WTC11 (cell line): ENCODE data around the gene MYO7B. TPM values are rescaled to one million over a fixed set of nuclear protein-coding genes. Genes with fewer than 3 reads are reported as not detected.

Experiments
- ATAC-seq: fragments of 200-7000 bp; cut with Tn5 transposase; 2 replicates; pipeline ENCODE4 v1.10.0; 2021; ENCODE audit warnings: mild to moderate bottlenecking, moderate library complexity
- CTCF ChIA-PET: fragments of 300-600 bp; sonication (Branson Sonifier 250); formaldehyde crosslinking; loops from one replicate; lab custom pipeline; 2021; ENCODE audit warnings: antibody characterized with exemption; lab: Charles Lee
- POLR2A ChIA-PET: fragments of 350-600 bp; sonication (Branson Sonifier 250); formaldehyde crosslinking; loops from one replicate; lab custom pipeline; 2021; ENCODE audit warnings: antibody characterized with exemption; lab: Charles Lee
- DNase-seq: peaks from one replicate; pipeline ENCODE4 v3.0.0; 2021; ENCODE audit warnings: low spot score
- H3K27ac Mint-ChIP-seq: 2 replicates; pipeline ENCODE4 v1.8.0; 2021; ENCODE audit warnings: mixed read lengths
- H3K27me3 Mint-ChIP-seq: 2 replicates; pipeline ENCODE4 v1.8.0; 2021; ENCODE audit warnings: low read depth, mild to moderate bottlenecking, moderate library complexity, mixed read lengths
- H3K36me3 Mint-ChIP-seq: 2 replicates; pipeline ENCODE4 v1.8.0; 2021; ENCODE audit warnings: mixed read lengths
- H3K4me1 Mint-ChIP-seq: 2 replicates; pipeline ENCODE4 v1.8.0; 2022; ENCODE audit warnings: mixed read lengths
- H3K4me3 Mint-ChIP-seq: 2 replicates; pipeline ENCODE4 v1.8.0; 2021; ENCODE audit warnings: mild to moderate bottlenecking, moderate library complexity, mixed read lengths
- H3K9me3 Mint-ChIP-seq: 2 replicates; pipeline ENCODE4 v1.8.0; 2021; ENCODE audit warnings: mixed read lengths
- AR ChIP-seq: fragments of 250-450 bp; sonication (Bioruptor Pico); IDR thresholded peaks from 2 replicates; pipeline ENCODE4 v1.9.0; 2021; ENCODE audit warnings: mild to moderate bottlenecking
- CBFB ChIP-seq: sonication (generic); formaldehyde crosslinking; IDR thresholded peaks from 2 replicates; pipeline ENCODE4 v1.8.1; 2022; ENCODE audit warnings: mild to moderate bottlenecking, low read depth, missing genetic modification reagents
- FOXK1 ChIP-seq: sonication (generic); formaldehyde crosslinking; IDR thresholded peaks from 2 replicates; pipeline ENCODE4 v1.8.0; 2022; ENCODE audit warnings: mild to moderate bottlenecking, moderate library complexity, missing genetic modification reagents
- GRHL2 ChIP-seq: fragments of 250-450 bp; sonication (Bioruptor Pico); IDR thresholded peaks from 2 replicates; pipeline ENCODE4 v1.8.0; 2022; ENCODE audit warnings: mild to moderate bottlenecking, moderate library complexity; ENCODE audit not compliant: insufficient replicate concordance, severe bottlenecking
- IRF2 ChIP-seq: sonication (generic); formaldehyde crosslinking; IDR thresholded peaks from 2 replicates; pipeline ENCODE4 v1.8.0; 2022; ENCODE audit warnings: low read depth, missing genetic modification reagents, borderline replicate concordance
- KAT7 ChIP-seq: sonication (generic); formaldehyde crosslinking; IDR thresholded peaks from 2 replicates; pipeline ENCODE4 v1.8.1; 2023; ENCODE audit warnings: missing genetic modification reagents, mild to moderate bottlenecking, borderline replicate concordance
- MXD4 ChIP-seq: fragments of 250-450 bp; sonication (Bioruptor Pico); IDR thresholded peaks from 2 replicates; pipeline ENCODE4 v1.8.0; 2021; ENCODE audit warnings: mild to moderate bottlenecking, moderate library complexity, borderline replicate concordance
- NR3C1 ChIP-seq: sonication (generic); formaldehyde crosslinking; conservative IDR thresholded peaks from 2 replicates; pipeline ENCODE4 v1.8.1; 2023; ENCODE audit warnings: low read depth, mild to moderate bottlenecking, missing genetic modification reagents
- RELA ChIP-seq: sonication (generic); formaldehyde crosslinking; IDR thresholded peaks from 2 replicates; pipeline ENCODE4 v1.8.1; 2022; ENCODE audit warnings: missing genetic modification reagents, mild to moderate bottlenecking, borderline replicate concordance
- SMAD3 ChIP-seq: sonication (generic); formaldehyde crosslinking; IDR thresholded peaks from 2 replicates; pipeline ENCODE4 v1.8.0; 2022; ENCODE audit warnings: missing genetic modification reagents, mild to moderate bottlenecking, borderline replicate concordance
- SOX15 ChIP-seq: fragments of 250-450 bp; sonication (Bioruptor Pico); IDR thresholded peaks from 2 replicates; pipeline ENCODE4 v1.9.0; 2021; ENCODE audit warnings: mild to moderate bottlenecking
- TEAD4 ChIP-seq: sonication (generic); formaldehyde crosslinking; IDR thresholded peaks from 2 replicates; pipeline ENCODE4 v1.8.0; 2022; ENCODE audit warnings: mild to moderate bottlenecking, missing genetic modification reagents
- ZBTB21 ChIP-seq: sonication (generic); formaldehyde crosslinking; IDR thresholded peaks from 2 replicates; pipeline ENCODE4 v1.8.1; 2023; ENCODE audit warnings: mild to moderate bottlenecking, missing genetic modification reagents, borderline replicate concordance
- ZNF317 ChIP-seq: sonication (generic); formaldehyde crosslinking; IDR thresholded peaks from 2 replicates; pipeline ENCODE4 v1.8.1; 2023; ENCODE audit warnings: low read depth, mild to moderate bottlenecking, moderate library complexity, missing genetic modification reagents, borderline replicate concordance
- ZNF416 ChIP-seq: fragments of 250-450 bp; sonication (Bioruptor Pico); IDR thresholded peaks from 2 replicates; pipeline ENCODE4 v1.9.0; 2021; ENCODE audit warnings: mild to moderate bottlenecking, inconsistent platforms
- ZNF423 ChIP-seq: fragments of 250-450 bp; sonication (Bioruptor Pico); IDR thresholded peaks from 2 replicates; pipeline ENCODE4 v2.1.2; 2022; ENCODE audit warnings: mild to moderate bottlenecking, moderate library complexity
- total RNA-seq: library from RNA; stranded (reverse); gene quantifications from 3 replicates; pipeline ENCODE4 v1.2.3, GENCODE V29; 2021
- TF ChIP-seq, protein P1 (sequence below): fragments of 250-450 bp; sonication (Bioruptor Pico); IDR thresholded peaks from 2 replicates; pipeline ENCODE4 v2.1.2; 2022; ENCODE audit warnings: mild to moderate bottlenecking, moderate library complexity
- TF ChIP-seq, protein P2 (sequence below): sonication (generic); formaldehyde crosslinking; conservative IDR thresholded peaks from 2 replicates; pipeline ENCODE4 v1.8.1; 2022; ENCODE audit warnings: mild to moderate bottlenecking, missing genetic modification reagents
- TF ChIP-seq, protein P3 (sequence below): sonication (generic); formaldehyde crosslinking; IDR thresholded peaks from 2 replicates; pipeline ENCODE4 v1.8.1; 2022; ENCODE audit warnings: mild to moderate bottlenecking, missing genetic modification reagents, moderate library complexity, borderline replicate concordance
- TF ChIP-seq, protein P4 (sequence below): sonication (generic); formaldehyde crosslinking; IDR thresholded peaks from 2 replicates; pipeline ENCODE4 v1.8.1; 2023; ENCODE audit warnings: mild to moderate bottlenecking, missing genetic modification reagents, borderline replicate concordance
- TF ChIP-seq, protein P5 (sequence below): sonication (generic); formaldehyde crosslinking; IDR thresholded peaks from 2 replicates; pipeline ENCODE4 v1.8.1; 2023; ENCODE audit warnings: mild to moderate bottlenecking, missing genetic modification reagents, moderate library complexity

MYO7B gene
- total RNA-seq, 1 experiment from 2014 or later, result not detected

DNA sequence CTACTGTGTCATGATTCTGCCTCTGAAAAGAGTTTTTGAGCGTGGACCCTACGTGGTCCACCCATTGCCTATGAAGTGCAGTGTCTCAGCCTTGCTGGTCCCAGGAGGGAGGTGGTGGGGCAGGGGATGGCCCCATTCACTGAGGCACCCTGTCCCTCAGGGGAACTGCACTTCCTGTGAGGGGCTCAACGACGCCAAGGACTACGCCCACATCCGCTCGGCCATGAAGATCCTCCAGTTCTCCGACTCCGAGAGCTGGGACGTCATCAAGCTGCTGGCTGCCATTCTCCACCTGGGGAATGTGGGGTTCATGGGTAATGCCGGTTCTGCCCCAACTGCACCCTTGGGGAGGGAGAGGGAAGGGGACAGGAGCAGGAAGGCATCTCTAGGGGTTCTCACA lies 42.5 kb downstream of the MYO7B start:
- H3K27ac Mint-ChIP-seq, result peak overlapping the region; percentile 13; the same call in 1 of the 2 replicates
- no peak for DNase-seq
- H3K27me3 Mint-ChIP-seq, result no peaks in the 10 kb centered on the region; the same call in 1 of the 2 replicates
- H3K4me3 Mint-ChIP-seq, result no peak overlapping the region
- no peak for ATAC-seq
- no peaks in the 10 kb centered on the region for H3K4me1 Mint-ChIP-seq
- H3K36me3 Mint-ChIP-seq, result no peaks in the 10 kb centered on the region
- TF ChIP-seq RELA (CRISPR knock-in tag) (no peak), ZBTB21 (CRISPR knock-in tag) (no peak), GRHL2 (no peak)
- TF ChIP-seq, protein P1, sequence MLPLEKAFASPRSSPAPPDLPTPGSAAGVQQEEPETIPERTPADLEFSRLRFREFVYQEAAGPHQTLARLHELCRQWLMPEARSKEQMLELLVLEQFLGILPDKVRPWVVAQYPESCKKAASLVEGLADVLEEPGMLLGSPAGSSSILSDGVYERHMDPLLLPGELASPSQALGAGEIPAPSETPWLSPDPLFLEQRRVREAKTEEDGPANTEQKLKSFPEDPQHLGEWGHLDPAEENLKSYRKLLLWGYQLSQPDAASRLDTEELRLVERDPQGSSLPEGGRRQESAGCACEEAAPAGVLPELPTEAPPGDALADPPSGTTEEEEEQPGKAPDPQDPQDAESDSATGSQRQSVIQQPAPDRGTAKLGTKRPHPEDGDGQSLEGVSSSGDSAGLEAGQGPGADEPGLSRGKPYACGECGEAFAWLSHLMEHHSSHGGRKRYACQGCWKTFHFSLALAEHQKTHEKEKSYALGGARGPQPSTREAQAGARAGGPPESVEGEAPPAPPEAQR (CRISPR knock-in tag), result no peak
- TF ChIP-seq, protein P2, sequence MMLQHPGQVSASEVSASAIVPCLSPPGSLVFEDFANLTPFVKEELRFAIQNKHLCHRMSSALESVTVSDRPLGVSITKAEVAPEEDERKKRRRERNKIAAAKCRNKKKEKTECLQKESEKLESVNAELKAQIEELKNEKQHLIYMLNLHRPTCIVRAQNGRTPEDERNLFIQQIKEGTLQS (CRISPR knock-in tag), result no peak
- ChIA-PET POLR2A (no interaction called here), CTCF (interaction anchor here (0.8 to 1.2 kb wide), 2 partner anchors 13 to 59 kb away, joined by 3 to 7 read pairs; no protein-coding TSS in a partner anchor)
- H3K9me3 Mint-ChIP-seq, result no peaks in the 10 kb centered on the region

DNA sequence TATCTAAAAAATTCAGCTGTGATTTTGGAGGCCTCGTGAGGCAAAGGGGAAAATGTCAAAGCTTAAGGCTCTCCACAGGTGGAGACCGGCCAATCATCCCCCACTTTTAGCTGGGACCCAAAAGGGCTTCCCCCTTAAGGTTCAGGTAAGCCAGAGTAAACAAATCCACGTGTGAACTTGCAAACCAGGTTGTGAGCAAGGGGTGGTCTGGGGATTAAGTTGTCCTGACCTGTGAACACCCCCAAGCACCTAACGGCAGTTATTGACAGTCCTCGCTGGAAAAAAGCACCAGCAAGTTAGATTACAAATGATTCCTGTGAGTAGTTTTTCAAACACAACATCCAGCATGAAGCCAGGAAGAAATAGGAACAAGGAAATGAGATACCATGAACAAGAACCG lies 42.9 kb downstream of the MYO7B start:
- no peak for TF ChIP-seq ZNF416 (CRISPR knock-in tag)
- TF ChIP-seq SMAD3, result no peak
- no peak for TF ChIP-seq CBFB (CRISPR knock-in tag)
- TF ChIP-seq ZNF423 (CRISPR knock-in tag), result no peak
- TF ChIP-seq, protein P3, sequence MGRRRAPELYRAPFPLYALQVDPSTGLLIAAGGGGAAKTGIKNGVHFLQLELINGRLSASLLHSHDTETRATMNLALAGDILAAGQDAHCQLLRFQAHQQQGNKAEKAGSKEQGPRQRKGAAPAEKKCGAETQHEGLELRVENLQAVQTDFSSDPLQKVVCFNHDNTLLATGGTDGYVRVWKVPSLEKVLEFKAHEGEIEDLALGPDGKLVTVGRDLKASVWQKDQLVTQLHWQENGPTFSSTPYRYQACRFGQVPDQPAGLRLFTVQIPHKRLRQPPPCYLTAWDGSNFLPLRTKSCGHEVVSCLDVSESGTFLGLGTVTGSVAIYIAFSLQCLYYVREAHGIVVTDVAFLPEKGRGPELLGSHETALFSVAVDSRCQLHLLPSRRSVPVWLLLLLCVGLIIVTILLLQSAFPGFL (CRISPR knock-in tag), result no peak
- TF ChIP-seq KAT7 (CRISPR knock-in tag), result no peak
- no peak for TF ChIP-seq GRHL2
- TF ChIP-seq ZNF317 (CRISPR knock-in tag), result no peak
- TF ChIP-seq IRF2 (CRISPR knock-in tag), result no peak
- TF ChIP-seq, protein P4, sequence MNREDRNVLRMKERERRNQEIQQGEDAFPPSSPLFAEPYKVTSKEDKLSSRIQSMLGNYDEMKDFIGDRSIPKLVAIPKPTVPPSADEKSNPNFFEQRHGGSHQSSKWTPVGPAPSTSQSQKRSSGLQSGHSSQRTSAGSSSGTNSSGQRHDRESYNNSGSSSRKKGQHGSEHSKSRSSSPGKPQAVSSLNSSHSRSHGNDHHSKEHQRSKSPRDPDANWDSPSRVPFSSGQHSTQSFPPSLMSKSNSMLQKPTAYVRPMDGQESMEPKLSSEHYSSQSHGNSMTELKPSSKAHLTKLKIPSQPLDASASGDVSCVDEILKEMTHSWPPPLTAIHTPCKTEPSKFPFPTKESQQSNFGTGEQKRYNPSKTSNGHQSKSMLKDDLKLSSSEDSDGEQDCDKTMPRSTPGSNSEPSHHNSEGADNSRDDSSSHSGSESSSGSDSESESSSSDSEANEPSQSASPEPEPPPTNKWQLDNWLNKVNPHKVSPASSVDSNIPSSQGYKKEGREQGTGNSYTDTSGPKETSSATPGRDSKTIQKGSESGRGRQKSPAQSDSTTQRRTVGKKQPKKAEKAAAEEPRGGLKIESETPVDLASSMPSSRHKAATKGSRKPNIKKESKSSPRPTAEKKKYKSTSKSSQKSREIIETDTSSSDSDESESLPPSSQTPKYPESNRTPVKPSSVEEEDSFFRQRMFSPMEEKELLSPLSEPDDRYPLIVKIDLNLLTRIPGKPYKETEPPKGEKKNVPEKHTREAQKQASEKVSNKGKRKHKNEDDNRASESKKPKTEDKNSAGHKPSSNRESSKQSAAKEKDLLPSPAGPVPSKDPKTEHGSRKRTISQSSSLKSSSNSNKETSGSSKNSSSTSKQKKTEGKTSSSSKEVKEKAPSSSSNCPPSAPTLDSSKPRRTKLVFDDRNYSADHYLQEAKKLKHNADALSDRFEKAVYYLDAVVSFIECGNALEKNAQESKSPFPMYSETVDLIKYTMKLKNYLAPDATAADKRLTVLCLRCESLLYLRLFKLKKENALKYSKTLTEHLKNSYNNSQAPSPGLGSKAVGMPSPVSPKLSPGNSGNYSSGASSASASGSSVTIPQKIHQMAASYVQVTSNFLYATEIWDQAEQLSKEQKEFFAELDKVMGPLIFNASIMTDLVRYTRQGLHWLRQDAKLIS (CRISPR knock-in tag), result no peak
- ATAC-seq, result no peak
- no peak overlapping the region for H3K27ac Mint-ChIP-seq
- H3K9me3 Mint-ChIP-seq, result no peaks in the 10 kb centered on the region
- CTCF ChIA-PET, result interaction anchor here (1.2 kb wide), 1 partner anchor 13 kb away, joined by 7 read pairs; no protein-coding TSS in a partner anchor
- POLR2A ChIA-PET, result no interaction called here
- no peaks in the 10 kb centered on the region; the same call in 1 of the 2 replicates for H3K27me3 Mint-ChIP-seq
- H3K4me3 Mint-ChIP-seq, result no peak overlapping the region
- no peaks in the 10 kb centered on the region for H3K36me3 Mint-ChIP-seq
- H3K4me1 Mint-ChIP-seq, result no peaks in the 10 kb centered on the region; the same call in 1 of the 2 replicates
- DNase-seq, result no peak

DNA sequence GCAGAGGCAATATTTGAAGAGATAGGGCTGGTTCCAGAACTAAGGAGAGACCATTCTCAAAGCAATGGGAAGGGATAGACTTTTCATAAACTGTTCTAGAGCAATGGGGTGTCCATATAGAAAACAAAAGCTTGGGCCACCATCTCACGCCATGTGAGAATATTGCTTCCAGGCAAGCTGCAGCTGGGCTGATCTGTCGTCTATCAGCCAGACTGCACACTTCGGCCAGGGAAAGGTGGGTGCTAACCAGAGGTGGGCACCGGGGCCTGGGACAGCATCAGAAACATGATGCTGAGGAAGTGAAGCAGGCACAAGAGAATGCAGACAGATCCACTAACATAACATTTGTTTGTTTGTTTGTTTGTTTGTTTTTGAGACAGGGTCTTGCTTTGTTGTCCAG lies 43.7 kb downstream of the MYO7B start:
- ChIA-PET POLR2A (no interaction called here), CTCF (interaction anchor here (1.8 to 4.6 kb wide), 2 partner anchors 12 to 117 kb away, joined by 5 to 31 read pairs; no protein-coding TSS in a partner anchor)
- Mint-ChIP-seq H3K9me3 (no peaks in the 10 kb centered on the region), H3K27ac (no peak overlapping the region), H3K36me3 (no peaks in the 10 kb centered on the region), H3K4me1 (no peaks in the 10 kb centered on the region; the same call in 1 of the 2 replicates), H3K27me3 (no peaks in the 10 kb centered on the region; the same call in 1 of the 2 replicates), H3K4me3 (no peak overlapping the region)
- no peak for DNase-seq
- ATAC-seq, result no peak
- TF ChIP-seq NR3C1 (CRISPR knock-in tag) (no peak), SOX15 (no peak), AR (CRISPR knock-in tag) (no peak), MXD4 (CRISPR knock-in tag) (no peak), CBFB (CRISPR knock-in tag) (no peak), TEAD4 (CRISPR knock-in tag) (no peak), FOXK1 (no peak)
- TF ChIP-seq, protein P5, sequence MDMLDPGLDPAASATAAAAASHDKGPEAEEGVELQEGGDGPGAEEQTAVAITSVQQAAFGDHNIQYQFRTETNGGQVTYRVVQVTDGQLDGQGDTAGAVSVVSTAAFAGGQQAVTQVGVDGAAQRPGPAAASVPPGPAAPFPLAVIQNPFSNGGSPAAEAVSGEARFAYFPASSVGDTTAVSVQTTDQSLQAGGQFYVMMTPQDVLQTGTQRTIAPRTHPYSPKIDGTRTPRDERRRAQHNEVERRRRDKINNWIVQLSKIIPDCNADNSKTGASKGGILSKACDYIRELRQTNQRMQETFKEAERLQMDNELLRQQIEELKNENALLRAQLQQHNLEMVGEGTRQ (CRISPR knock-in tag), result no peak
- TF ChIP-seq, protein P2 (CRISPR knock-in tag), result no peak
